GM19351 (cell line): ENCODE data around the gene CCDC172.
A peak's percentile ranks its signal among the peaks of the same experiment; 100 is the strongest.

Experiments used
- ATAC-seq: cut with Tn5 transposase; IDR thresholded peaks from one replicate; pipeline ENCODE4 v1.9.1; 2021; ENCODE audit warnings: mild to moderate bottlenecking, moderate library complexity; ENCODE audit not compliant: unreplicated experiment

Gene CCDC172, protein sequence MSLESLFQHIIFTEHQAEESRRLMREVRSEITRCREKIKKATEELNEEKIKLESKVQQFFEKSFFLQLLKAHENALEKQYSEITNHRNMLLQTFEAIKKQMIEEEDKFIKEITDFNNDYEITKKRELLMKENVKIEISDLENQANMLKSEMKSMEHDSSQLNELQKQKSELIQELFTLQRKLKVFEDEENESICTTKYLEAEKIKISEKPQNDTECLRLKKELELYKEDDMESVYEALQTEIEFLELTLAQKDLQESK

DNA sequence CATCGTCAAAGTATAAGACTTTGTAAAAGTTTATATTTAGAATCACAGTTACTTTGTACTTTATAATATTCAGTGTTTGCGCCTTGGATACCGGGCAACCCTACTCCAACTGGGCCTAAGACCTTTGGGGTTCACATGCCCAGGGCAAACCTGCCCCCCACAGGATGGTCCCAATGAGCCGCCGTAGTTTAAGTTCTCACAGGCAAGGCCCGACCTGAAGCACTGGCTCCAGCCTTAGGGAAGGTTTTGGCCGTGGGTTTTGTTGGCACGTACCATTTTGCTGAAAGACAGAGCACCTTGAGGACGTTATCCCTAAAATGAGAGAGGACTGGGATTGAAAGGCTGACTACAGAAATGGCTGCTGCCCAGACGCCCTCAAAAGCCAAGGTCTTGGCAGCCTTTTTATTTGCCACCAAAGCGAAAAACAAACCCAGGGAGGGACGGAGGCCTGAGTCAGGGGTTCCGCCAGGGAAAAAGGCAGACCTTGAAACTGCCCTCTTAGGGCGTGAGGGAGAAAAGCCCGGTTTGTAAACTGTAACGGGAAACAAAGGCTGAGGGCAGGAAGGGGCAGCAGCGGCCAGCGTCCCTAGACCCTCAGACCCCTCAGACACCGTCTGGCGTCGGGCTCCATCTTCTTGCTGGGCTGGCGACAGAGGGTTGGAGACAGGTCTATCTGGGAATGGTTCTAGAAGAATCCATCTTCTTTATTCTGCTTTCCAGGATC, at the start of gene CCDC172:
Gene CCDC172 (plus strand): TSS at position 222 of the 724 bp plus-strand sequence. CDS start 564 bp downstream, outside the sequence.
- no peak for ATAC-seq

DNA sequence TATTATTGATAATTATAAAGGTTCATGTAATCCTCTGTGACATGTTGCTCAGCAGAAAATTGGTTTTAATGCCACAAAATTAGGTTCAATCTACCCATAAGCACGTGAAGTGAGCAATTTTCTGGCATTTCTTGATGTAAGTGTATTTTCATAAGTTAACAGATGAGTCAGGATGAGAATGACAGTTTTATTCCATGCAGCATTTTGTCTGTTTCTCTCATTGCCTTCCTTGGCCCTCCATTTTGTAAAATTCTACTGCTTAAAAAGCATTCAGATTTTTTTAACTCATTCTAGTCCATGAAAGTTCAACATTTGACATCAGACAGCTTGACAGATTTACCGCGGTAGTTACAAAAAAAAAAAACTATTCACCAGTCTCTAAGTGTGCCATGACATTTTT, 47.3 kb upstream of the CCDC172 start:
- ATAC-seq, result no peak

DNA sequence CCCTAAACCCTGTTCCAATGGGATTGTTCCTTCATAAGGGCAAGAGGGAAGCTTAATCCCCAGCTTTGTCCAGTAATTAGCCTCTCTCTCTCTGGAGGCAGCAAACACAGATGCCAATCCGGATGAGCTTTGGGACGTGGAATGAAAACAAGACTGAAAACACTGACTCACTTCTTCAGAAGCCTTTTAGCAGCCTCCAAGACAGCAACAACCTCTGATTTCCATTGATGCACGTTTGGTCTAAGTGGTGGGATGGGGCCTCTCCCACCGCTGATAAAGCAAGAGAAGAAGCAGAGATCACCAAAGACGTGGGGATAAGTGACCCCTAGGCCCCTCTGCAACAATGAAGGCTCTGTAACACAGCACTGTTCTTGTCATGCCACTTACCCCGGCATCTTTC, 45.4 kb upstream of the CCDC172 start:
- ATAC-seq, result no peak

DNA sequence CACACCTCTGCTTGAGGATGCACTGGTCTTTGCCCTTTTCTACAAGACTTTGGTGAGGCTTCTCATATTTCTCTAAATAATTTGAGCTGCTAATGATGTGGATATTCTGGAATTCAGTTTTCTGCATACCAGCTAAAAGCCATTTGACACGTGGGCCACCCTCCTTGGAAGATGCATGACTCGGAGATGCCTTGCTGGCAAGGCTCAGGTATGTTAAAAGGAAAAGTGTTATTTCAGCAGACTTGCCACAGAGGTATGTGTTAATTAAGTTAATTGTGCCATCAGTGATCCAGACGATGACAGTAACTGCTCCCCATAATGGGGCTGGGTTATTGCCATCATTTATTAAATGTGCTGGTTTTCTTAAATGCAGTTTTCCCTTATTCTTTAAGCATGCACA, 42.5 kb upstream of the CCDC172 start:
- no peak for ATAC-seq

DNA sequence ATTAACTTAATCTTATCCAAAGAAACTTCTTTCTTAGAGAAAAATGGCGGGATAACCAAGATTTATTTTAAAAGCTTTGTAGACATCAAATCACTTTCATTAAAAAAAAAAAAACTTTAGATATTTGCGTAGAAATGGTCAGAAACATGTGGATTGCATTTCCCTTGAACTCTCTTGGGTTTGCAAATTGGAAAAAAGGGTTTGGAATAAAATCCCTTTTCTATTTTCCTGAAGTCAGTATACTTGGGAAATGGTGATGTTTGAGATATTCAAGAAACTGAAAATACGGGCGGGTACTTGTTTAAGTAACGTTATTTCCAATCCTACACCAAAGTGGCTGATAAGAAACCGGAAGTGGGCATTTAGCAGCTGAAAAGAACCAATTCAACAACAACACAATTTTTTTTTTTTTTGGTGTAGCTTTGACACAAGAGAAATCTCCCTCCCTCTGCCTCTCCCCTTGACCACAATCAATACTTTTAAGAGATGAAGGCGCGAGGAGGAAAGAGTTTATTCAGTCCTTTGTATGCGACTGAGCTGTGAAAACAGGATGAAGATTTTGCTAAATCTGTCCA, 37.5 kb upstream of the CCDC172 start:
- ATAC-seq, result no peak

DNA sequence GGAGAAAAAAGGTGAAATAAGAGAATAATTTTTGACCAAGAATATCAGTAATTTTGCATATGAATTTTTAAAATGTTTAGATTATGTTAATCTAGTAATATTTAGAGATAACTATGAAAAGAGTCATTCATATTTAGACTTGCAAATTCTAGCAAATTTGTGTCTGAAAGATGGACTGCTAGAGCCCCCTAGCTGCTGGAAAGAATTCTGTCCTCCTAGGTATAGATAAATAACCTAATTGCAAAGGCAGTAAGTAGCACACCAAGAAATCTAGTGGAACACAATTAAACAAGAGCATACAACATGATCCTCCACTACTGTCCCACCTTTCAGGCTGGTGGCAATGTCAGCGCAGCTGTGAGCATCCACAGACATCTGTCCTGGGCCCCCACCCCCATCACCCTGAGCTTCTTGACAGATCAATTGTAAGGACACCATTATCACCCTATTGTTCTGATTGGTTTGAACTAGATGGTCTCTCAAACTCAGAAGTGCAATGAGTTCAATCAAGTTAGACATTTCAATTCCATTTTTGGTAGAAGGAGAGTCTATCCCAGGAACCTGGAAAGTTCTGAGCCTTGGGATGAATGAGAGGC, 36.2 kb upstream of the CCDC172 start:
- ATAC-seq, result peak; percentile 69

DNA sequence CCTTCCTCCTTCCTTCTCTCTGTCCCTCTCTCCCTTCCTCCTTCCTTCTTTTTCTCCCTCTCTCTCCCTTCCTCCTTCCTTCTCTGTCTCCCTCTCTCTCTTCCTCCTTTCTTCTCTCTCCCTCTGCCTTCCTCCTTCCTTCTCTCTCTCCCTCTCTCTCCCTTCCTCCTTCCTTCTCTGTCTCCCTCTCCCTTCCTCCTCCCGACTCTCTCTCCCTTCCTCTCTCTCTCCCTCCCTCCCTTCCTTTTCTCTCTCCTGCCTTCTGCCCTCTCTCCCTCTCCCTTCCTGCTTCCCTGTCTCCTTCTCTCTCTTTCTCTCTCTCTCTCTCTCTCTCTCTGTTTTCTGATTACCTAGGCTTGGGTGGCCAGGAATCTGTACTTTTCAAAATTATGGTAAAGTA, 34.6 kb upstream of the CCDC172 start:
- ATAC-seq, result no peak

DNA sequence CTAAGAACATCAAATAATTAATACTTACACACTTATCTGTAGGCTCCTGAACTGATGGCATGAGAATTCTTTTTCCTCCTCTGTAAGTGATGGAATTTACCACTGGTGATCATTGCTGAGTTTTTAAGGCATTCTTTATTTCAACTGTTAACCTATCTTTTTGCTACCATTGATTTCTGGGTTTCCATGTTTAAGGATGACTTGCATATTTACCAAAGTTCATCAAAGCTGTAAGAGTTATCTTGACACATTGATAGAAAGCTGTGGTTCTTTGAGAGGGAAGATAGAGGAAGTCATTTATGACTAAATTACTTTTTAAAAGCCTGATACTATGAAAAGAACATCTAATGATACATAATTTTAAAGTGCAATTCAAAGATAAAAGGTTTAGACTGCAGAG, 31.8 kb upstream of the CCDC172 start:
- ATAC-seq, result no peak

DNA sequence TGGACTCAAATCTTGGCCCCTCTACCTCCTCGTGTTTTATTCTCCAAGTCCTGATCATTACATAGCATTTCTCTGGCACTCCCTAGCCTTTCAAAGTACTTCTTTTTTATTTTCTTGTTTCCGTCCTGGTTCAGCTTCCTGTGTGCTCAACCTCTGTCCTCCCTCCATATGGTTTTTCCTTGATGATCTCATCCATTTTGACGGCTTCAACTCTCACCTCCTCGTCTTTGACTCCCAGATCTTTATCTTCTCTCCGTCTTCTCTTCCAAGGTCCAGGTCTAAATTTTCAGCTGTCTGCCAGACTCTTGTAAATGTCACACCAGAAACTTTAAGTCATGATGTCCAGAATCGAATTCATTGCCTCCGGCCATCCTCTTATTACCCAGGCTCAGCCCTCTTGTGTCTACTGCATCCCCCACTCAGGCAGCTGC, 27.9 kb upstream of the CCDC172 start:
- no peak for ATAC-seq

DNA sequence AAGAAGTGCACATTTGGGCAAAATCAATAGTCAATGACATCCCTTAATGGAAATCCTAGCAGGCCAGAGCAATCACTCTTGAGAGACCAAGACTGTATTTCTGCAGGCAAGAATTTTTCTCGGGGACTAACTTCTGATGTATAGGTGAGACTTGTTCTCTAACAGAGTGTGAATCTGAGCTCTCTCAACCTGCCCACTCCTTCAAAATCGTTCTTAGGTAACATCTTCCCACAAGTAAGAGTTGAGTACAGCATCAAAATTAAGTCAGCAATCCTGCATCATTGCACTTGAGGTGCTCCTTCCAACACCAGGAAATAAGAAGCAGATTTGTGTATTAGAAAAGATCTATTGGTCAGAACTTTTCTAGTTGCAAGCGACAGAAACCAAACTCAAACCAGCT, 25.7 kb upstream of the CCDC172 start:
- no peak for ATAC-seq

DNA sequence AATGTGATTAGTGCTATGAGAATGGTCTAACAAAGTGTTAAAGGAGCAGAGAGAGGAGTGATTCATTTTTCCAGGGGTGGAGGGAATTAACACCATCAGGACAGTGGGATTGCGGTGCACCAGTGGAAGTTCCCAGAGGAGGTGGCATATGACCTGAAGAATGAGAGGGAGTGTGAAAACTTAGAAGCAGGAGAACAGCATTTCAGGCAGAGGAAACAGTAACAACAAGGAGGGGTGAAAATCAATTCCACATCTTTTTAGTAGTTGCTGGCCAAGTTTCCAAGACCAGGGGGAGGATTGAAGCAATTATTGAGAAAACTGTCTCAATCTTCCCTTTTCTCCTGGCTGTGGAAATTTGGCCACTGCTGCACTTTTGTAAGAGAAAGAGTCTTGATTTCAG, 23.7 kb upstream of the CCDC172 start:
- no peak for ATAC-seq

DNA sequence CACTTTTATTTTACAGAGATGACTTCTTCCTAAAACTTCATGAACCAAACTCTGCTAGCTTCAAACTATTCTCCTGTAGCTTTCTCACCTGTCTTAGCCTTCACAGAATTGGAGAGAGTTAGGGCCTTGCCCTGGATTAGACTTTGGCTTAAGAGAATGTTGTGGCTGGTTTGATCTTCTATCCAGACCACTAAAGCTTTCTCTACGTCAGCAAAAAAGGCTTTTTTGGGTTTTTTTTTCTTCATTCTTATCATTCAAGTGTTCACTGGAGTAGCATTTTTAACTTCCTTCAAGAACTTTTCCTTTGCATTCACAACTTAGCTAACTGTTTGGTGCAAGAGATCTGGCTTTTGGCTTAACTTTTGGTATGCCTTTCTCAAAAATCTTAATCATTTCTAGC, 19.3 kb upstream of the CCDC172 start:
- ATAC-seq, result no peak

DNA sequence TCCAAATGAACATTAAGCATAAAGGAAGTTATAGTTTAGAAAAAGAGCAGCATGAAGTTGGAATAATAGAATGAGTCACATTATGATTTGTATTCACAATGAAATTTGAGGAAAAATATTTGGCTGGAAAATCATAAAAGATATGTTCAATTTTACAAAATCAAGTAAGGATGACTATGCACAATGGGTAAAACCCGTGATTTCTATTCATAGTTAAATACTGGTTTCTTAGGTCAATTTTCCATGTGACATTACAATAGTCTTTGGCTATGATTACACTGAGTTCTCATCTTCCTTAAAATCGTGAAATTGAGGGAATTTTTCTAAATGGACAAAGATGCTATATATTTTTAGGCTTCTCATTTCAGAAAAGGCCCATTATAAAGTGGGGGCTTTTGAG, 17.4 kb upstream of the CCDC172 start:
- no peak for ATAC-seq

DNA sequence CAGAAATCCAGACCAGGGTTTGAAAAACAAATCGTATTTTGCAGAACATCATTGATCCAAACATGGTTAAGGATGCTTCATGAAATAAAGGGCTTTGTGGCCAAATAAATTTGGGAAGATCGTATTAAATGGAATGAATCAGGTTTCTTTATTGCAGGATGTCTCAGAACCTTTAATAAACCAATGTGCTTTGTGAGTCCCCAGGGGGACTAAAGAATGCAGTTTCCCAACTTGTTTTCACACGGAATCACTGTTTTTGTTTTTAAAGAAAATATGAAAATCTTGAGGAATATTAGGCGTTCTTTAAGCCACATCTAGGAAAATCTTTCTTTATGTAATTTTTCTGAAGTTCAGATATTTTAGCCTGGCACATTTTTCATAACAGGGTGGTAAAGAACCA, 16.8 kb upstream of the CCDC172 start:
- no peak for ATAC-seq

DNA sequence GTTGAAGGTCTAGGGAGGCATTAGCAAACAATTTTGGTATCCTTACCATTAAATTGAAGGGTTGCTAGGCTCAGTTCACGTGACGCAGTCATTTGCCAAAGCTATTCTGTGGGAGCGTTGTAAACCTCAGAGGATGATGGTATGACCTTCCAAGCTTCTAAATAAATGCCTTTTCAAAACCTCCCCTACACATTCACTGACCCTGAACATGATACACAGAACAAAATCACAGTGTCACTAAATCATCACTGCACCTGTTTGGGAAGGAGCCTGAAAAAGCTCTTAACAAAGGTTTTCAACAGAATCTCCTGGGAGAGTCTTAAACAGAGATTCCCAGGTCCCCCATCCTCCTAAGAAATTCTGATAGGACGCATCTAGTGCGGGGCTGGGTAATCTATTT, 13.2 kb upstream of the CCDC172 start:
- no peak for ATAC-seq

DNA sequence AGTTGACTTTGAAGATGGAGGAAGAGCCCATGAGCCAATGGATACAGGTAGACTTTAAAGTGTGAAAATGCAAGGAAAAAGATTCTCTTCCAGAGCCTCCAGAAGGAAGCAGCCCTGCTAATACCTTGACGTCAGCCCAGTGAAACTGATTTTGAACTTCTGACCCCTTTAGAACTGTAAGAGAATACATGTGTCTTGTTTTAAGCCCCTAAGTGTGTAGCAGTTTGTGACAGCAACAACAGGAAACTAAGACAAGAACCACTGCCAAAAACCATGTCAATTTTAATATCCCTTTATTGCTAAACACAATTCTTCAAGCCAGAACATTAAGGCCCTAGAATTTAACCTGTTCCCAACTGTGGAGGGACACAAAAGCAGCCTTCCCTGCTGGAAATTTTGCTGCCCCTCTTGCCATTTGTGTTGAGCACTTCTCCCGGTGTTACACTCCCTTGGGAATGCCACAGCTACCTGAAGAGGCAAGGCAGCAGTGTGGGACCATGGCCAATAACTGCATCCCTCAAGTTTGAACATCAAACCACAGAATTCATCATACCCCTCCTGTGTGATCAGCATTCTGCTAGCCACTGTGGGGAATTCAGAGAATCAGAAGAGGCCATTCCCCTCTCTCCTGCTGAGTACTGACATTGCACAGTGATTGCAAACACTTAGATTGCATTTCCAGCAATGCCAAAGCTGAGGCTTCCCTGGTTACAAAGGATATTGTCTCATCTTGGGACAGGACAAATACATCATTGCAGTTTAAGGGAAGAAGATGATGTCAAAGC, 12.3 kb upstream of the CCDC172 start:
- ATAC-seq, result no peak

DNA sequence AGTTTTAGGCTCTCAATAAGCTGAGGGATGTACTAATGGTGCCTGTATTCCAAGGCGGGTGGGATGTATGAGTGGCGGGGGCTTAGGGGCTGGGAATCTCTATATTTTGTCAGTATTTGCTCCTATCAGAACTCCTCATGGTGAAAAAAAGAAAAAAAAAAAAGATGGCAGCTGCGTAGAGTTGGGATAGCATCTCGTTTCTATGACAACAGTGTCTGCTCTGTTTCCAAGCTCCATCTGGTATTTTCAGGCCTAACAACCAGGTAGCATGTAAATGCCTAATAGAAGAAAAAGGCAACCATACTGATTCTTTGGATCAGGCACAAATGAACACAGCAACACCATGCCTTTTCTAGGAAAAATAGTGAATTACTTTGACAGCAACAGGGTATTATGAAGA, 11.7 kb upstream of the CCDC172 start:
- no peak for ATAC-seq

DNA sequence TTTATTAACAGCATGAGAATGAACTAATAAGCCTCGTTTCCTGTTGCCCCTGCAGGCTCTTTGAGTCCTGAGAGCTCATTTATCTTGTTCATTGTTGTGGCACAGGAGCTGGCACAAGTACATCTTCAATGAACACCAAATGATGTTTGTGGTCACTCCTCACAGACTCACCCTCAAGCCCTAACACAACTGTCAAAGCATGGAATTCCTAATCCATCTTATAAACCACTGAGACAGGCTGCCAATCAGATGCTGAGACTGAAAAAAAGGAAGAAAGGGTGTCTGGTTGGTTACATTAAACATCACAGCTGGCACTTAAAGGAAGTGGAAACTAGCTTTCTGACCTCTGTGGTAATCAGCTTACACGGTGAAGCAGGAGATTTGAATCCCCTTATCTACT, 7.7 kb upstream of the CCDC172 start:
- ATAC-seq, result peak; percentile 52

DNA sequence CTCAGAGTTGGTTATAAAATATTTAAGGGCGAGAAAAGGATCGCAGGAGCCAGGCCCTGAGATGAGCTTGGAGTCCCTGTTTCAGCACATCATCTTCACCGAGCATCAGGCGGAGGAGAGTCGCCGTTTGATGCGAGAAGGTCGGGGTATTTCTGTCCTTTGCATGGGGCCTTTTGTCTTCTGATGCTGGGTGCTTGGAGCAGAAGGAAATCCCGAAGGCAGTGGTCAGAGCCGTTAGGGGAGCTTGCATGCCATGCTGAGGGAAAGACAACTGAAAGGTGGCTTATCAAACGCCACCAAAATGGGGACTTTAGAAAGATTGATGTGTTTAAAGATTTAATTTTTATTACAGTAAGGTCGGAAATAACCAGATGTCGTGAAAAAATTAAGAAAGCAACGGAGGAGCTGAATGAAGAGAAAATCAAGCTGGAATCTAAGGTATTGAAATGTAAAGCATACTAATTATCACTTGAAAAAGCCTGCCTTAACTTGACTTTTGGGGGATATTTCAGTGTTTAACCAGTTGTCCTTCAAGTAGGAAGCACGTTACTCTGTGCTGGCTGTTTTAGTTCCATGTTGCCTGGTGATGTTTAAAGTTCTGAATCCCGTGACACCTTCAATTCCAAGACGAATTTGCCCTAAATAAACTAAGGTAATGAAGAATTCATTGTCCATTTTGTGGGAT, 845 bp downstream of the CCDC172 start:
- ATAC-seq, result no peak

DNA sequence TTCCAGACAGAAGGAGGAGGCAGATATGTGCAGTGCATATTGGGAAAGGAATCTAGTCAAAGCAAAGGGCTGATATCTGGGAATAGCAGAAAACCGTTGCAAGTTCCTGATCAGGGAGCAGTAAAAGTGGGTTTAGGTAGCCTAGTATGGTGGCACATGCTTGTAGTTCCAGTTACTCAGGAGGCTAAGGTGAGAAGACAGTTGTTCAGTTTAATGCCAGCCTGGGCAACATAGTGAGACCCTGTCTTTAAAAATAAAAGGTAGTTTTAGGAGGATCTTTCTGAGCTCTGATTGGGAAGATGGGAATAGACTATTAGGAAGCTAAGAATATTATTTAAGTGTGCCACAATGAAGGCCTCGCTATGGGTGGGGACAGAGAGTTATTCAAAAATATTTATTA, 1.7 kb downstream of the CCDC172 start:
- no peak for ATAC-seq

DNA sequence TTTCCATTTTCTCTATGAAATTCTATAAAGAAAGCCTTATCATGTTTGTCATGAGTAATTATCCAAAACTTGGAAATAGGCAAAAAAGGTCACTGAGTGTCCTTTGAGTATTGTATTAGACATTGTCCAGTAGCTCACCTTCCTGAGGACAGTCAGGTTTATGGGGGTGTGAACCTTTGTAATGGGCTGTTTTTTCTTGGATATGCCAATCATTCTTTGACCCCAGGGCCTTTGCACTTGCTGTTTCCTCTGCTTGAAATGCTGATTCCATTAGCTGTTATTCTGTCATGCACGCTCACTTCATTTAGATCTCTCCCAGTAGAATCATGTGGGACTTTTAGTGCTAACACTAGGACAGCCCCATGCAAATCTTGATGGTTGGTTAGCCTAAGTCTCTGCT, 4.9 kb downstream of the CCDC172 start:
- no peak for ATAC-seq
